Measurements from ENCODE around the gene ZKSCAN7.

Gene ZKSCAN7

DNA sequence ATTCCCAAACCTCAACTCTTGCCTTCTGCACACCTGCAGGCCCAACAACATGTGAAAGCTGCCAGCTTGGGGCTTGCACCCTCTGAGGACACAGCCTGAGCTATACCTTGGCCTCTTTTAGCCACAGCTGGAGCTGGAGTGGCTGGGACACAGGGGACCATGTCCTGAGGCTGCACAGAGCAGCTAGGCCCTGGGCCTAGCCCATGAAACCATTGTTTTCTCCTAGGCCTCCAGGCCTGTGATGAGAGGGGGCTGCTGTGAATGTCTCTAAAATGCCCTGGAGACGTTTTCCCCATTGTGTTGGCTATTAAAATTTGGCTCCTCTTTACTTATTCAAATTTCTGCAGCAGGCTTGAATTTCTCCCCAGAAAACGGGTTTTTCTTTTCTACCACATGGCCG lies 7.2 kb downstream of the ZKSCAN7 start:
- H3K27me3 ChIP-seq (ENCODE audit: insufficient read depth, low read length, poor library complexity, severe bottlenecking), result no peaks in the 10 kb centered on the region
- no peaks in the 10 kb centered on the region for H4K20me1 ChIP-seq (ENCODE audit: insufficient read depth, low read length, poor library complexity, severe bottlenecking)
- no peak overlapping the region for H3K4me2 ChIP-seq (ENCODE audit: low read depth, low read length, poor library complexity, severe bottlenecking)
- H3K36me3 ChIP-seq (ENCODE audit: insufficient read depth, low read length), result no peaks in the 10 kb centered on the region
- TF ChIP-seq, protein P1, sequence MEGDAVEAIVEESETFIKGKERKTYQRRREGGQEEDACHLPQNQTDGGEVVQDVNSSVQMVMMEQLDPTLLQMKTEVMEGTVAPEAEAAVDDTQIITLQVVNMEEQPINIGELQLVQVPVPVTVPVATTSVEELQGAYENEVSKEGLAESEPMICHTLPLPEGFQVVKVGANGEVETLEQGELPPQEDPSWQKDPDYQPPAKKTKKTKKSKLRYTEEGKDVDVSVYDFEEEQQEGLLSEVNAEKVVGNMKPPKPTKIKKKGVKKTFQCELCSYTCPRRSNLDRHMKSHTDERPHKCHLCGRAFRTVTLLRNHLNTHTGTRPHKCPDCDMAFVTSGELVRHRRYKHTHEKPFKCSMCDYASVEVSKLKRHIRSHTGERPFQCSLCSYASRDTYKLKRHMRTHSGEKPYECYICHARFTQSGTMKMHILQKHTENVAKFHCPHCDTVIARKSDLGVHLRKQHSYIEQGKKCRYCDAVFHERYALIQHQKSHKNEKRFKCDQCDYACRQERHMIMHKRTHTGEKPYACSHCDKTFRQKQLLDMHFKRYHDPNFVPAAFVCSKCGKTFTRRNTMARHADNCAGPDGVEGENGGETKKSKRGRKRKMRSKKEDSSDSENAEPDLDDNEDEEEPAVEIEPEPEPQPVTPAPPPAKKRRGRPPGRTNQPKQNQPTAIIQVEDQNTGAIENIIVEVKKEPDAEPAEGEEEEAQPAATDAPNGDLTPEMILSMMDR (conservative IDR thresholded peaks at IDR 0.05; ENCODE audit: low read length), result no peak
- no peak for TF ChIP-seq EZH2phosphoT487 (IDR thresholded peaks at IDR 0.05; ENCODE audit: borderline replicate concordance)
- peaks cover 4% of the 10 kb centered on the region; the same call in 1 of the 2 replicates for H3K79me2 ChIP-seq (ENCODE audit: insufficient read depth, low read length)
- peaks cover 8% of the 10 kb centered on the region for H3K4me1 ChIP-seq (ENCODE audit: insufficient read depth, low read length, poor library complexity, severe bottlenecking)
- H3F3A ChIP-seq (ENCODE audit: low read depth), result no peaks in the 10 kb centered on the region
- H3K4me3 ChIP-seq (ENCODE audit: low read length, poor library complexity, severe bottlenecking), result no peak overlapping the region
- peaks cover 21% of the 10 kb centered on the region; the same call in 1 of the 2 replicates for H3K9me3 ChIP-seq (ENCODE audit: insufficient read depth, low read depth, low read length)
- H3K9ac ChIP-seq (ENCODE audit: low read depth, low read length, poor library complexity, severe bottlenecking), result no peak overlapping the region
- H3K9me2 ChIP-seq (replicated peaks; ENCODE audit: low read depth, low read length), result no peaks in the 10 kb centered on the region
- no peak overlapping the region for H2AFZ ChIP-seq (ENCODE audit: low read length)

DNA sequence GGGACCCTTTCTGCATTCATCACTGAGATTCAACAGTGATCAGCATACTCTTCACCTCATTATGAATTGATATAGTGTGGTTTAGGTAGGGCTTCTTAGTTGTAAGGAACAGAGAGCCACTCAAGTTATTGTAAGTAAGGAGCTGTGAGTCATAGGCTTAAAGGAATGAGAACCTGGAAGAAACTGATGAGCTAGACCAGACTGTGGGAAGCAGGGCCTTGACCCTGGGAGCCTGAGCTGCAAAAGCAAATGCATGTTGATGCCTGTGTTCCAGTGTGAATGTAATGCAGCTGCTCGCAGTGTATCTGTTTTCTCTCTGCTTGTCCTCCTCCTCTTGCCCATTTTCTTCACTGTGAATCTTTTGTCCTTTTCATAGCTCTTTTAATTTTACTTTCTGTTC lies 13.6 kb downstream of the ZKSCAN7 start:
- Histone ChIP-seq H2AFZ (ENCODE audit: low read length) (no peak overlapping the region), H3K4me2 (ENCODE audit: low read depth, low read length, poor library complexity, severe bottlenecking) (no peak overlapping the region), H3K4me1 (ENCODE audit: insufficient read depth, low read length, poor library complexity, severe bottlenecking) (no peaks in the 10 kb centered on the region), H4K20me1 (ENCODE audit: insufficient read depth, low read length, poor library complexity, severe bottlenecking) (no peaks in the 10 kb centered on the region), H3K4me3 (ENCODE audit: low read length, poor library complexity, severe bottlenecking) (no peak overlapping the region), H3K9me2 (replicated peaks; ENCODE audit: low read depth, low read length) (no peaks in the 10 kb centered on the region), H3K9ac (ENCODE audit: low read depth, low read length, poor library complexity, severe bottlenecking) (no peak overlapping the region), H3F3A (ENCODE audit: low read depth) (no peaks in the 10 kb centered on the region), H3K79me2 (ENCODE audit: insufficient read depth, low read length) (no peaks in the 10 kb centered on the region), H3K27me3 (ENCODE audit: insufficient read depth, low read length, poor library complexity, severe bottlenecking) (no peaks in the 10 kb centered on the region), H3K36me3 (ENCODE audit: insufficient read depth, low read length) (no peaks in the 10 kb centered on the region; the same call in 1 of the 2 replicates), H3K9me3 (ENCODE audit: insufficient read depth, low read depth, low read length) (peaks cover 30% of the 10 kb centered on the region; the same call in 1 of the 2 replicates)
- TF ChIP-seq, protein P1 (conservative IDR thresholded peaks at IDR 0.05; ENCODE audit: low read length), result no peak
- TF ChIP-seq EZH2phosphoT487 (IDR thresholded peaks at IDR 0.05; ENCODE audit: borderline replicate concordance), result no peak

DNA sequence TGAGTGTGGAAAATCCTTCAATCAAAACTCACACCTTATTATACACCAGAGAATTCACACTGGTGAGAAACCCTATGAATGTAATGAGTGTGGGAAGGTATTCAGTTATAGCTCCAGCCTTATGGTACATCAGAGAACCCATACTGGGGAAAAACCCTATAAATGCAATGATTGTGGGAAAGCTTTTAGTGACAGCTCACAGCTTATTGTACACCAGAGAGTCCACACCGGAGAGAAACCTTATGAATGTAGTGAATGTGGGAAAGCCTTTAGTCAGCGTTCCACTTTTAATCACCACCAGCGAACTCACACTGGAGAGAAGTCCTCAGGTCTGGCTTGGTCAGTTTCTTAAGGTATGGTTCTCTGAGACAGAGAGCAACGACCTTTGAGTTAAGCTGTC lies 16.0 kb downstream of the ZKSCAN7 start:
- Histone ChIP-seq H3K4me3 (ENCODE audit: low read length, poor library complexity, severe bottlenecking) (no peak overlapping the region), H3K4me2 (ENCODE audit: low read depth, low read length, poor library complexity, severe bottlenecking) (no peak overlapping the region)

More for the DNA sequence above, 16.0 kb downstream of the ZKSCAN7 start:
- no peak for TF ChIP-seq EZH2phosphoT487 (IDR thresholded peaks at IDR 0.05; ENCODE audit: borderline replicate concordance)
- TF ChIP-seq, protein P1 (conservative IDR thresholded peaks at IDR 0.05; ENCODE audit: low read length), result no peak
- Histone ChIP-seq H3K9me2 (replicated peaks; ENCODE audit: low read depth, low read length) (no peaks in the 10 kb centered on the region), H3F3A (ENCODE audit: low read depth) (no peaks in the 10 kb centered on the region), H3K27me3 (ENCODE audit: insufficient read depth, low read length, poor library complexity, severe bottlenecking) (no peaks in the 10 kb centered on the region), H3K9me3 (ENCODE audit: insufficient read depth, low read depth, low read length) (peaks cover 24% of the 10 kb centered on the region; the same call in 1 of the 2 replicates), H3K9ac (ENCODE audit: low read depth, low read length, poor library complexity, severe bottlenecking) (no peak overlapping the region), H3K4me1 (ENCODE audit: insufficient read depth, low read length, poor library complexity, severe bottlenecking) (no peaks in the 10 kb centered on the region), H3K79me2 (ENCODE audit: insufficient read depth, low read length) (no peaks in the 10 kb centered on the region), H4K20me1 (ENCODE audit: insufficient read depth, low read length, poor library complexity, severe bottlenecking) (no peaks in the 10 kb centered on the region), H2AFZ (ENCODE audit: low read length) (no peak overlapping the region), H3K36me3 (ENCODE audit: insufficient read depth, low read length) (no peaks in the 10 kb centered on the region; the same call in 1 of the 2 replicates)
